H1 (cell line): ENCODE data around the gene MARCKS. TPM values are rescaled to one million over a fixed set of nuclear protein-coding genes. Genes with fewer than 3 reads are reported as not detected.

ENCODE experiments used
- CEBPB ChIP-seq: IDR thresholded peaks from 2 replicates; pipeline ENCODE4 v1.6.1; 2012; ENCODE audit warnings: low read depth, low read length
- E2F6 ChIP-seq: IDR thresholded peaks from 2 replicates; pipeline ENCODE4 v1.6.1; 2012; ENCODE audit warnings: inconsistent platforms
- HDAC2 ChIP-seq, 2 experiments: fragments of 300-600 bp in 1 of 2; sonication (generic) in 1 of 2; IDR thresholded peaks; 2 replicates each; pipeline ENCODE4 v1.6.1; 2011 to 2012; ENCODE audit warnings: low read depth in 2 of 2, low read length in 2 of 2, mild to moderate bottlenecking in 2 of 2, moderate library complexity in 2 of 2, borderline replicate concordance in 1 of 2, inconsistent platforms in 1 of 2
- HDAC6 ChIP-seq: IDR thresholded peaks from one replicate; pipeline ENCODE4 v1.7.1; 2012; ENCODE audit warnings: low read depth, mild to moderate bottlenecking, inconsistent platforms, low read length, moderate library complexity
- NRF1 ChIP-seq: IDR thresholded peaks from 2 replicates; pipeline ENCODE4 v1.6.1; 2011; ENCODE audit warnings: mild to moderate bottlenecking, low read depth, low read length, improper control_type of control experiment
- RAD21 ChIP-seq, 2 experiments: IDR thresholded peaks in 1 of 2; conservative IDR thresholded peaks in 1 of 2; 2 replicates each; pipeline ENCODE4 v1.6.1; 2011; ENCODE audit warnings: low read depth in 2 of 2, low read length in 2 of 2, improper control_type of control experiment in 1 of 2, inconsistent platforms in 1 of 2, mild to moderate bottlenecking in 1 of 2, moderate library complexity in 1 of 2
- RXRA ChIP-seq: IDR thresholded peaks from 2 replicates; pipeline ENCODE4 v1.6.1; 2011; ENCODE audit warnings: low read depth, mild to moderate bottlenecking, low read length, moderate library complexity; ENCODE audit not compliant: insufficient read depth
- SAP30 ChIP-seq: fragments of 300-600 bp; sonication (generic); IDR thresholded peaks from 2 replicates; pipeline ENCODE4 v1.7.1; 2012; ENCODE audit warnings: low read length, moderate library complexity, mild to moderate bottlenecking, inconsistent platforms; ENCODE audit not compliant: insufficient read depth, insufficient replicate concordance
- SIN3A ChIP-seq, 2 experiments: IDR thresholded peaks in 1 of 2; conservative IDR thresholded peaks in 1 of 2; 2 replicates each; pipeline ENCODE4 v1.6.1; 2011 to 2012; ENCODE audit warnings: low read length in 2 of 2, improper control_type of control experiment in 1 of 2, low read depth in 1 of 2, mild to moderate bottlenecking in 1 of 2
- ZNF274 ChIP-seq: IDR thresholded peaks from 2 replicates; pipeline ENCODE4 v1.7.0; 2012; ENCODE audit warnings: low read length, borderline replicate concordance; ENCODE audit errors: extremely low read depth
- polyA plus RNA-seq, 7 experiments: library from polyadenylated mRNA; depleted of rRNA in 3 of 7; stranded (reverse) in 5 of 7; unstranded in 2 of 7; fragments of >200 nt in 5 of 7; fragments of 200-250 nt in 2 of 7; gene quantifications; 1 replicate in 5 of 7; 2 replicates in 1 of 7; 4 replicates in 1 of 7; pipeline versions ENCODE4 v1.2.1 to v1.2.3, GENCODE V29; 2011 to 2013; ENCODE audit warnings: missing spikeins in 2 of 7, mixed read lengths in 2 of 7
- total RNA-seq: library from RNA; stranded (reverse); fragmentation: NEBNext Ultra II Directional; extraction: Animal tissue kit (Norgen Biotek cat#: 25700); gene quantifications from 2 replicates; pipeline ENCODE4 v1.2.1, GENCODE V29; 2021

MARCKS gene
- total and polyA plus RNA-seq, 2 of the 8 experiments (the other 6 are each of a cell fraction or from before 2014, with no cell fraction given), result 26.6 to 111 TPM

- TF ChIP-seq E2F6 (no peak), CEBPB (no peak), SIN3A (conservative IDR thresholded peaks at IDR 0.05 in 1 of 2, IDR thresholded peaks at IDR 0.05 in 1 of 2; ENCODE audit: low read depth in 1 of 2, low read length in 2 of 2) (no peak), NRF1 (no peak), RAD21 (IDR thresholded peaks at IDR 0.05 in 1 of 2, conservative IDR thresholded peaks at IDR 0.05 in 1 of 2; ENCODE audit: low read depth in 2 of 2, low read length in 2 of 2) (no peak), RXRA (no peak), HDAC2 (IDR thresholded peaks at IDR 0.05; ENCODE audit: borderline replicate concordance in 1 of 2, low read depth in 2 of 2, low read length in 2 of 2) (no peak), SAP30 (no peak), HDAC6 (no peak), ZNF274 (no peak)
These were observed 31.9 kb downstream of the MARCKS start (continued) for GRCh38 chr6:113888956-113889630.
